ENCODE results near the gene FADS6.

GRCh38 chr17:74898376-74898946, 5.0 kb upstream of the FADS6 start:
- TF ChIP-seq CTCF (IDR thresholded peaks at IDR 0.05) (no peak), POLR2A (IDR thresholded peaks at IDR 0.05) (no peak)
